Measurements from ENCODE around the gene KIAA0408. TPM values are rescaled to one million over a fixed set of nuclear protein-coding genes. Genes with fewer than 3 reads are reported as not detected.
"Not testable (repeated sequence)": the region's sequence is repeated elsewhere in the genome, so short reads cannot be mapped to it uniquely, and the experiment has no call there.

The KIAA0408 gene
- total RNA-seq, 4 donors from 2014 or later, result 8.4 to 16.5 (median 11.8) TPM

DNA sequence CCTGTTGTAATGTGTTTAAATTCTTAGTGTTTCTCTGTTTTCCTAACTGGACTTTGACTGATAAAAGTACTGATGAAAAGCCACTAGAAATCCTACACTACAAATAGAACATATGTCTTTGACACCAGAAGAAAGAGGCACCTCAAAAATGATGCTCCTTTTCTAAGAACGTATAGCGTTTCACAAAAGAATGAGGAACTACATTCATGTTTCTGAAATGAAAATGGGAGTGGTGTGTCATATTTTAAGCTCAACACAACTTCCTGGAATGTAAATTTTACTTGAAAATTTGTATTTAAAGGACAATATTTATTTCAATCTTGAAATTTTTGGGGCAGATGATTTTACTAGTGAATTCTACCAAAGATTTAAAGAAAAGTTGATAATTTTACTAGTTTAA is 35.3 kb downstream of the KIAA0408 start:
- no peaks in the 10 kb centered on the region for H3K27me3 ChIP-seq
- WGBS, 2 donors, result 54 to 62% methylated on average over 2 of the region's 2 CpGs
- H3K36me3 ChIP-seq, result no peaks in the 10 kb centered on the region
- no peak for DNase-seq (ENCODE audit: low spot score in 2 of 2)
- no peak overlapping the region for H3K4me3 ChIP-seq
- TF ChIP-seq, protein P1, sequence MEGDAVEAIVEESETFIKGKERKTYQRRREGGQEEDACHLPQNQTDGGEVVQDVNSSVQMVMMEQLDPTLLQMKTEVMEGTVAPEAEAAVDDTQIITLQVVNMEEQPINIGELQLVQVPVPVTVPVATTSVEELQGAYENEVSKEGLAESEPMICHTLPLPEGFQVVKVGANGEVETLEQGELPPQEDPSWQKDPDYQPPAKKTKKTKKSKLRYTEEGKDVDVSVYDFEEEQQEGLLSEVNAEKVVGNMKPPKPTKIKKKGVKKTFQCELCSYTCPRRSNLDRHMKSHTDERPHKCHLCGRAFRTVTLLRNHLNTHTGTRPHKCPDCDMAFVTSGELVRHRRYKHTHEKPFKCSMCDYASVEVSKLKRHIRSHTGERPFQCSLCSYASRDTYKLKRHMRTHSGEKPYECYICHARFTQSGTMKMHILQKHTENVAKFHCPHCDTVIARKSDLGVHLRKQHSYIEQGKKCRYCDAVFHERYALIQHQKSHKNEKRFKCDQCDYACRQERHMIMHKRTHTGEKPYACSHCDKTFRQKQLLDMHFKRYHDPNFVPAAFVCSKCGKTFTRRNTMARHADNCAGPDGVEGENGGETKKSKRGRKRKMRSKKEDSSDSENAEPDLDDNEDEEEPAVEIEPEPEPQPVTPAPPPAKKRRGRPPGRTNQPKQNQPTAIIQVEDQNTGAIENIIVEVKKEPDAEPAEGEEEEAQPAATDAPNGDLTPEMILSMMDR (IDR thresholded peaks at IDR 0.05), result no peak
- no peak for TF ChIP-seq POLR2A (IDR thresholded peaks at IDR 0.05)
- no peak for TF ChIP-seq EP300 (IDR thresholded peaks at IDR 0.05)
- H3K9me3 ChIP-seq, result no peaks in the 10 kb centered on the region
- H3K4me1 ChIP-seq, result peaks cover 0 to 12% (median 0%) of the 10 kb centered on the region in 4 donors
- H3K27ac ChIP-seq, result no peak overlapping the region

DNA sequence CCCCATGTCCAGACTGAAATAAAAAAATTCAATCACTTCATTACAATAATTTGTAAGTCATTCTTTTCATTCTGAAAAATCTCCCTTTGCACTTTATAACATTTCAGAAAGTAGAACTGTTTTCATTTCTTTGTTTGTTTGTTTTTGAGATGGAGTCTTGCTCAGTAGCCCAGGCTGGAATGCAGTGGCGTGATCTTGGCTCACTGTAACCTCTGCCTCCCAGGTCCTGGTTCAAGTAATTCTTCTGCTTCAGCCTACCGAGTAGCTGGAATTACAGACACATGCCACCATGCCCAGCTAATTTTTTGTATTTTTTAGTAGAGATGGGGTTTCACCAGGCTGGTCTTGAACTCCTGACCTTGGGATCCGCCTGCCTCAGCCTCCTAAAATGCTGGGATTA is 38.0 kb downstream of the KIAA0408 start:
- H3K36me3 ChIP-seq; H3K27me3 ChIP-seq; H3K4me3 ChIP-seq; DNase-seq (ENCODE audit: low spot score in 2 of 2); H3K9me3 ChIP-seq: not testable (repeated sequence)
- H3K4me1 ChIP-seq, result peaks cover 0 to 12% (median 0%) of the 10 kb centered on the region in 4 donors
- peak overlapping the region in 2 of 4 donors; percentile 56 to 68 for H3K27ac ChIP-seq
- WGBS, 2 donors, result 38 to 43% methylated on average over 3 of the region's 3 CpGs

DNA sequence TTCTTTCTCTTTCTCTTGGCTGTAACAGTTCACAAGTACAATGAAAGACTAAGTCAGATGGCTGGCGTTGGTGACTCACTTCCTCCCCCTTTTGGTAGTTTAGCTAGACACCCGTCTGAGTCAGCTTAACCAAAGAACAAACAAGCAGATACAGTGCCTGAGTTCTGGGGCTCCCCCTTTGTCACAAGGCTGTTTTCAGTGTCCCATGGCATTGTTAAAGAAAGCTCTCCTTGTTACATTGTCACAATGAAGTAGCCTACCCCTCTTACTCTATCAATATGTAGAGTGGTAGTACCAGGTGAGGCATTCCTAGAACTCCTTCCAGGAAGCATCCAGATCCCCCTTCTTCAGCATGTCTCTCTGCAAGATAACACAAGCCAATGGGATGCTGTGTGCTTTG is 38.6 kb downstream of the KIAA0408 start:
- TF ChIP-seq, protein P1 (IDR thresholded peaks at IDR 0.05), result peak in 4 of 5 experiments; percentile 28 to 41 (median 36)
- TF ChIP-seq EP300 (IDR thresholded peaks at IDR 0.05) (peak in 1 of 2 donors; percentile 81), POLR2A (IDR thresholded peaks at IDR 0.05) (no peak)
- no peak overlapping the region for H3K4me3 ChIP-seq
- H3K27ac ChIP-seq, result peak overlapping the region in 2 of 4 donors; percentile 56 to 68
- no peaks in the 10 kb centered on the region for H3K9me3 ChIP-seq
- H3K27me3 ChIP-seq, result no peaks in the 10 kb centered on the region
- H3K4me1 ChIP-seq, result peaks cover 0 to 12% (median 0%) of the 10 kb centered on the region in 4 donors
- DNase-seq (ENCODE audit: low spot score in 2 of 2), result peak; percentile 26 to 41
- no peaks in the 10 kb centered on the region for H3K36me3 ChIP-seq
- 0 to 2% methylated on average over 2 of the region's 2 CpGs for WGBS, 2 donors

DNA sequence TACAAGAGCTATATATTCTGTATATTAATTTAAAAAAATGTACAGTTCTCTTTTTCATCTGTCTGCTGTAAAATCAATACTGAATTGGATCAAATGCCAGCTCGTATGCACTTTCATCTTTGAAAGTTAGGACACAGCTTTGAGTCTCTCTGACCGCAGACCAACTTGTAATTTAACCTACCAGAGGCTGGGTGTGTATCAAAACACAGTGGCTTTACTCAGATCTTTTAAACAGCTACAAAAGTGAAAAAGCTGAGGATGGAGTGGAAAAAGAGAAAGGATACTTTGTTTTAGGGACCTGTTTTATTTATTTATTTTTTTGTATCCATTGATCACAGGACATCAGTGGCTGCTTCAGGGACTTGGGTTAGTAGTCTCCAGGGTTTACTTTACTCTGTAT is 44.1 kb downstream of the KIAA0408 start:
- 71 to 74% methylated on average over 2 of the region's 2 CpGs for WGBS, 2 donors
- Histone ChIP-seq H3K9me3 (no peaks in the 10 kb centered on the region), H3K27ac (no peak overlapping the region), H3K36me3 (no peaks in the 10 kb centered on the region), H3K4me3 (no peak overlapping the region), H3K4me1 (peaks cover 0 to 2% (median 0%) of the 10 kb centered on the region in 4 donors), H3K27me3 (no peaks in the 10 kb centered on the region)
- DNase-seq (ENCODE audit: low spot score in 2 of 2), result no peak
- TF ChIP-seq EP300 (IDR thresholded peaks at IDR 0.05) (no peak), POLR2A (IDR thresholded peaks at IDR 0.05) (no peak)
- TF ChIP-seq, protein P1 (IDR thresholded peaks at IDR 0.05), result no peak

DNA sequence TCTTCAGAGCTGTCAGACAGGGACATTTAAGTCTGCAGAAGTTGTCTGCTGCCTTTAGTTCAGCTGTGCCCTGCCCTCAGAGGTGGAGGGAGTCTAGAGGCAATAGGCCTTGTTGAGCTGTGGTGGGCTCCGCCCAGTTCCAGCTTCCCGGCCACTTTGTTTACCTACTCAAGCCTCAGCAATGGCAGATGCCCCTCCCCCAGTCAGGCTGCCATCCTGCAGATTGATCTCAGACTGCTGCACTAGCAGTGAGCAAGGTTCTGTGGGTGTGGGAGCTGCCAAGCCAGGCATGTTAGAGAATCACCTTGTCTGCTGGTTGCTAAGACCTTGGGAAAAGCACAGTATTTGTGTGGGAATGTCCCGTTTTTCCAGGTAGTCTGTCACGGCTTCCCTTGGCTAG is 46.1 kb downstream of the KIAA0408 start:
- not testable (repeated sequence) for H3K36me3 ChIP-seq; H3K9me3 ChIP-seq; H3K27me3 ChIP-seq; H3K4me1 ChIP-seq; DNase-seq (ENCODE audit: low spot score in 2 of 2); H3K4me3 ChIP-seq; H3K27ac ChIP-seq
- 56 to 88% methylated on average over 4 of the region's 4 CpGs for WGBS, 2 donors

DNA sequence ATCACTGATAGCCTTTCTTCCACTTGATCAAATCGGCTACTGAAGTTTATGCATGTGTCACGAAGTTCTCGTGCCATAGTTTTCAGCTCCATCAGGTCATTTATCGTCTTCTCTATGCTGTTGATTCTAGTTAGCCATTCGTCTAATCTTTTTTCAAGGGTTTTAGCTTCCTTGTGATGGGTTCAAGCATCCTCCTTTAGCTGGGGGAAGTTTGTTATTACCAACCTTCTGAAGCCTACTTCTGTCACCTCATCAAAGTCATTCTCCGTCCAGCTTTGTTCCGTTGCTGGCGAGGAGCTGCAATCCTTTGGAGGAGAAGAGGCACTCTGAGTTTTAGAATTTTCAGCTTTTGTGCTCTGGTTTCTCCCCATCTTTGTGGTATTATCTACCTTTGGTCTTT is 47.2 kb downstream of the KIAA0408 start:
- H3K36me3 ChIP-seq; DNase-seq (ENCODE audit: low spot score in 2 of 2); H3K4me1 ChIP-seq; H3K9me3 ChIP-seq; H3K4me3 ChIP-seq; H3K27ac ChIP-seq; H3K27me3 ChIP-seq: not testable (repeated sequence)
- 95 to 96% methylated on average over 8 of the region's 8 CpGs for WGBS, 2 donors

Small RNA genes within 50 kb of the gene (small RNA-seq; reads per million reads assigned to genes)
- 0.38 reads per million for gene KIAA0408

Other genes starting within 250 kb of the KIAA0408 start
- gene RNF146, start 192.5 kb downstream of the KIAA0408 start, total RNA-seq, result 10 to 100 TPM; 58.5 to 79.1 (median 75.2) TPM
- gene ECHDC1, start 115.8 kb downstream of the KIAA0408 start, total RNA-seq, result 10 to 100 TPM; 51.9 to 91.0 (median 59.2) TPM
- gene C6orf58, start 117.8 kb upstream of the KIAA0408 start, total RNA-seq, result not detected